GM23338 (cell line): Measurements from ENCODE around the gene DNAL1. TPM values are rescaled to one million over a fixed set of nuclear protein-coding genes. Genes with fewer than 3 reads are reported as not detected.

ENCODE experiments used
- CREB1 ChIP-seq: fragments of 250-450 bp; sonication (Bioruptor Pico); IDR thresholded peaks from 2 replicates; pipeline ENCODE4 v1.5.0; 2020; ENCODE audit warnings: low read depth, mild to moderate bottlenecking, moderate library complexity
- EZH2 ChIP-seq: fragments of 200-600 bp; sonication (generic); IDR thresholded peaks from one replicate; pipeline ENCODE4 v1.8.0; 2017; ENCODE audit warnings: antibody characterized with exemption, mild to moderate bottlenecking, low read depth; ENCODE audit not compliant: unreplicated experiment
- EZH2phosphoT487 ChIP-seq: fragments of 200-600 bp; sonication (generic); IDR thresholded peaks from one replicate; pipeline ENCODE4 v1.8.1; 2018; ENCODE audit warnings: antibody characterized with exemption; ENCODE audit not compliant: unreplicated experiment
- JUNB ChIP-seq: IDR thresholded peaks from one replicate; pipeline ENCODE4 v1.6.1; 2016; ENCODE audit warnings: antibody characterized with exemption; ENCODE audit not compliant: unreplicated experiment
- NANOG ChIP-seq: IDR thresholded peaks from 2 replicates; pipeline ENCODE4 v1.6.1; 2016; ENCODE audit warnings: antibody characterized with exemption, borderline replicate concordance
- POLR2AphosphoS5 ChIP-seq: IDR thresholded peaks from 2 replicates; pipeline ENCODE4 v1.6.1; 2016; ENCODE audit warnings: antibody characterized with exemption, low read depth
- STAT1 ChIP-seq: IDR thresholded peaks from one replicate; pipeline ENCODE4 v1.6.1; 2016; ENCODE audit warnings: antibody characterized with exemption; ENCODE audit not compliant: unreplicated experiment
- ZNF114 ChIP-seq: fragments of 250-450 bp; sonication (Bioruptor Pico); IDR thresholded peaks from 2 replicates; pipeline ENCODE4 v1.5.0; 2020; ENCODE audit warnings: mild to moderate bottlenecking, moderate library complexity
- polyA plus RNA-seq: library from polyadenylated mRNA; unstranded; fragments of >200 nt; fragmentation: Nextera tagmentation; extraction: Ambion mirVana; gene quantifications from 2 replicates; pipeline ENCODE4 v1.2.1, GENCODE V29; 2016
- total RNA-seq: library from RNA; depleted of rRNA; stranded (reverse); fragments of >200 nt; shearing (Covaris generic); gene quantifications from 2 replicates; pipeline ENCODE4 v1.2.3, GENCODE V29; 2014
- TF ChIP-seq, protein P1 (sequence below): fragments of 250-450 bp; sonication (Bioruptor Pico); IDR thresholded peaks from 2 replicates; pipeline ENCODE4 v1.5.0; 2020; ENCODE audit warnings: mild to moderate bottlenecking, moderate library complexity
- TF ChIP-seq, protein P2 (sequence below): IDR thresholded peaks from 2 replicates; pipeline ENCODE4 v1.6.1; 2016; ENCODE audit warnings: antibody characterized with exemption

DNAL1 gene
- total and polyA plus RNA-seq, 2 experiments from 2014 or later = 7.6 to 29.3 TPM

DNA sequence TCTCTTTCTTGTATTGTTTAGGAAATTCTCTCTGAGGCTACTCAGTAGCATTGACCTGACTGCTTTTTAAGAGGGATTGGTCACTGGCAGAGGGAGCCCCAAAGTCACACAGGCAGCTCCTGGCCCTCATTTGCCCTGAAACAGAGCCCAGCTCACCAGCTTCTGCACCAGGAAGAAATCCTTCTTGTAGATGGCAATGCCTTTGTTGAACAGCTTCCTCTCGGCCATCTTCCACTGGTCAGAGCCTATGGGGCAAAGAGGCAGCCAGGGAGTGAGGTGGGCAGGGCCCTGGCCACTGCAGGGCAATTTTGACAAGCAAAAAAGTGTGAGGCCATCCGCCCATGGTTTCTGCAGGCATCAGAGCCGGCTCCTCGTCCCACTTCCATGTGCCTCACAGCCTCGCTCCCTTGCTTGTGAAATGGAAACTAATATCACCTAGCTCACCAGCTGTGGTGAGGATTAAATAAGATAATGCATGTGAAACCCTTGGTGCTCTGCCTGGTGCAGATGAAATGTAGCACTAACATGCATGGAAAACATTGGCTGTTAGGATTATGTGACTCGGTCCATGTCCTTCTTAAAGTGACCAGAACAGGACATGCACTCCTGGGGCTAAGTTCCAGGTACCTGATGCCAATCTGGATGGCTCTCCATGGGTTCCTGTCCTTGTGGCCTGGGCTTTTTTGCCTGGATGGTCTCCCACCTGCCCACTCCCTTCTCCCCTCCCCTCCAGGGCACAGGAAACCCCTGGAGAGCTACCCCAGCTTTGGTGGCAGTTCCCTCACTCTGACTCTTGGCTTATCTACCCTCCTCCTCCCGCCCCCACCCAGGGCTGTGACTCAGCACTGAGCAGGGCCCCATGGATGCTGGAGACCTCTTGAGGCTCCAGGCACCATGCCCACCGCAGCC is 80.6 kb downstream of the DNAL1 start (continued):
- TF ChIP-seq, protein P1, sequence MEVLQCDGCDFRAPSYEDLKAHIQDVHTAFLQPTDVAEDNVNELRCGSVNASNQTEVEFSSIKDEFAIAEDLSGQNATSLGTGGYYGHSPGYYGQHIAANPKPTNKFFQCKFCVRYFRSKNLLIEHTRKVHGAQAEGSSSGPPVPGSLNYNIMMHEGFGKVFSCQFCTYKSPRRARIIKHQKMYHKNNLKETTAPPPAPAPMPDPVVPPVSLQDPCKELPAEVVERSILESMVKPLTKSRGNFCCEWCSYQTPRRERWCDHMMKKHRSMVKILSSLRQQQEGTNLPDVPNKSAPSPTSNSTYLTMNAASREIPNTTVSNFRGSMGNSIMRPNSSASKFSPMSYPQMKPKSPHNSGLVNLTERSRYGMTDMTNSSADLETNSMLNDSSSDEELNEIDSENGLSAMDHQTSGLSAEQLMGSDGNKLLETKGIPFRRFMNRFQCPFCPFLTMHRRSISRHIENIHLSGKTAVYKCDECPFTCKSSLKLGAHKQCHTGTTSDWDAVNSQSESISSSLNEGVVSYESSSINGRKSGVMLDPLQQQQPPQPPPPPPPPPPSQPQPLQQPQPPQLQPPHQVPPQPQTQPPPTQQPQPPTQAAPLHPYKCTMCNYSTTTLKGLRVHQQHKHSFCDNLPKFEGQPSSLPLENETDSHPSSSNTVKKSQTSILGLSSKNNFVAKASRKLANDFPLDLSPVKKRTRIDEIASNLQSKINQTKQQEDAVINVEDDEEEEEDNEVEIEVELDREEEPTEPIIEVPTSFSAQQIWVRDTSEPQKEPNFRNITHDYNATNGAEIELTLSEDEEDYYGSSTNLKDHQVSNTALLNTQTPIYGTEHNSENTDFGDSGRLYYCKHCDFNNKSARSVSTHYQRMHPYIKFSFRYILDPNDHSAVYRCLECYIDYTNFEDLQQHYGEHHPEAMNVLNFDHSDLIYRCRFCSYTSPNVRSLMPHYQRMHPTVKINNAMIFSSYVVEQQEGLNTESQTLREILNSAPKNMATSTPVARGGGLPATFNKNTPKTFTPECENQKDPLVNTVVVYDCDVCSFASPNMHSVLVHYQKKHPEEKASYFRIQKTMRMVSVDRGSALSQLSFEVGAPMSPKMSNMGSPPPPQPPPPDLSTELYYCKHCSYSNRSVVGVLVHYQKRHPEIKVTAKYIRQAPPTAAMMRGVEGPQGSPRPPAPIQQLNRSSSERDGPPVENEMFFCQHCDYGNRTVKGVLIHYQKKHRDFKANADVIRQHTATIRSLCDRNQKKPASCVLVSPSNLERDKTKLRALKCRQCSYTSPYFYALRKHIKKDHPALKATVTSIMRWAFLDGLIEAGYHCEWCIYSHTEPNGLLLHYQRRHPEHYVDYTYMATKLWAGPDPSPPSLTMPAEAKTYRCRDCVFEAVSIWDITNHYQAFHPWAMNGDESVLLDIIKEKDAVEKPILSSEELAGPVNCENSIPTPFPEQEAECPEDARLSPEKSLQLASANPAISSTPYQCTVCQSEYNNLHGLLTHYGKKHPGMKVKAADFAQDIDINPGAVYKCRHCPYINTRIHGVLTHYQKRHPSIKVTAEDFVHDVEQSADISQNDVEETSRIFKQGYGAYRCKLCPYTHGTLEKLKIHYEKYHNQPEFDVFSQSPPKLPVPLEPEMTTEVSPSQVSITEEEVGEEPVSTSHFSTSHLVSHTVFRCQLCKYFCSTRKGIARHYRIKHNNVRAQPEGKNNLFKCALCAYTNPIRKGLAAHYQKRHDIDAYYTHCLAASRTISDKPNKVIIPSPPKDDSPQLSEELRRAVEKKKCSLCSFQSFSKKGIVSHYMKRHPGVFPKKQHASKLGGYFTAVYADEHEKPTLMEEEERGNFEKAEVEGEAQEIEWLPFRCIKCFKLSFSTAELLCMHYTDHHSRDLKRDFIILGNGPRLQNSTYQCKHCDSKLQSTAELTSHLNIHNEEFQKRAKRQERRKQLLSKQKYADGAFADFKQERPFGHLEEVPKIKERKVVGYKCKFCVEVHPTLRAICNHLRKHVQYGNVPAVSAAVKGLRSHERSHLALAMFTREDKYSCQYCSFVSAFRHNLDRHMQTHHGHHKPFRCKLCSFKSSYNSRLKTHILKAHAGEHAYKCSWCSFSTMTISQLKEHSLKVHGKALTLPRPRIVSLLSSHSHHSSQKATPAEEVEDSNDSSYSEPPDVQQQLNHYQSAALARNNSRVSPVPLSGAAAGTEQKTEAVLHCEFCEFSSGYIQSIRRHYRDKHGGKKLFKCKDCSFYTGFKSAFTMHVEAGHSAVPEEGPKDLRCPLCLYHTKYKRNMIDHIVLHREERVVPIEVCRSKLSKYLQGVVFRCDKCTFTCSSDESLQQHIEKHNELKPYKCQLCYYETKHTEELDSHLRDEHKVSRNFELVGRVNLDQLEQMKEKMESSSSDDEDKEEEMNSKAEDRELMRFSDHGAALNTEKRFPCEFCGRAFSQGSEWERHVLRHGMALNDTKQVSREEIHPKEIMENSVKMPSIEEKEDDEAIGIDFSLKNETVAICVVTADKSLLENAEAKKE (CRISPR knock-in tag) = no peak
- no peak for TF ChIP-seq POLR2AphosphoS5
- no peak for TF ChIP-seq ZNF114 (CRISPR knock-in tag)
- no peak for TF ChIP-seq EZH2phosphoT487
- no peak for TF ChIP-seq STAT1
- no peak for TF ChIP-seq EZH2
- TF ChIP-seq NANOG = no peak
- no peak for TF ChIP-seq CREB1 (CRISPR knock-in tag)
- TF ChIP-seq JUNB = no peak
- TF ChIP-seq, protein P2, sequence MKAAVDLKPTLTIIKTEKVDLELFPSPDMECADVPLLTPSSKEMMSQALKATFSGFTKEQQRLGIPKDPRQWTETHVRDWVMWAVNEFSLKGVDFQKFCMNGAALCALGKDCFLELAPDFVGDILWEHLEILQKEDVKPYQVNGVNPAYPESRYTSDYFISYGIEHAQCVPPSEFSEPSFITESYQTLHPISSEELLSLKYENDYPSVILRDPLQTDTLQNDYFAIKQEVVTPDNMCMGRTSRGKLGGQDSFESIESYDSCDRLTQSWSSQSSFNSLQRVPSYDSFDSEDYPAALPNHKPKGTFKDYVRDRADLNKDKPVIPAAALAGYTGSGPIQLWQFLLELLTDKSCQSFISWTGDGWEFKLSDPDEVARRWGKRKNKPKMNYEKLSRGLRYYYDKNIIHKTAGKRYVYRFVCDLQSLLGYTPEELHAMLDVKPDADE = no peak
